Adrenal gland (tissue), 5 donors: Measurements from ENCODE around the gene NR2F6.

Source experiments
- CTCF ChIP-seq, 6 experiments: fragments of 450-650 bp in 4 of 6; fragments of 200-600 bp in 2 of 6; sonication (generic) in 1 of 6; IDR thresholded peaks; 1 replicate in 5 of 6; 2 replicates in 1 of 6; pipeline versions ENCODE4 v1.5.1 to v1.8.0; 2016 to 2021; ENCODE audit warnings: antibody characterized with exemption in 6 of 6, mild to moderate bottlenecking in 2 of 6, moderate library complexity in 1 of 6
- POLR2A ChIP-seq, 2 donors: fragments of 450-650 bp; IDR thresholded peaks; one replicate each; pipeline ENCODE4 v1.6.1; 2017; ENCODE audit warnings: antibody characterized with exemption in 2 of 2, mild to moderate bottlenecking in 2 of 2, moderate library complexity in 1 of 2
- donor health status: DM: no; HTN: no; CAD: no.

GRCh38 chr19:17232258-17232657 lies 13.5 kb downstream of the NR2F6 start:
- TF ChIP-seq CTCF (IDR thresholded peaks at IDR 0.05) (no peak), POLR2A (IDR thresholded peaks at IDR 0.05) (no peak)
